Adrenal gland (tissue), 12 donors: Measurements from ENCODE around the gene HS3ST1. TPM values are rescaled to one million over a fixed set of nuclear protein-coding genes. Genes with fewer than 3 reads are reported as not detected.

Experiments
- DNase-seq, 7 donors: peaks; one replicate each; pipeline ENCODE4 v3.0.0-alpha.2; 2019 to 2020
- H3K27ac ChIP-seq, 5 donors: fragments of 200-600 bp; sonication (generic) in 4 of 5; 1 replicate in 3 of 5; 2 replicates in 2 of 5; pipeline versions ENCODE4 v1.5.1 to v1.8.0; 2016 to 2020; ENCODE audit warnings: mild to moderate bottlenecking in 1 of 5
- H3K27me3 ChIP-seq: fragments of 200-600 bp; 2 replicates; pipeline ENCODE4 v1.8.0; 2021
- H3K36me3 ChIP-seq, 2 donors: fragments of 200-600 bp; replicated peaks in 1 of 2; 1 replicate in 1 of 2; 2 replicates in 1 of 2; pipeline versions ENCODE4 v1.5.1 to v1.8.0; 2018 to 2022
- H3K4me1 ChIP-seq, 2 donors: fragments of 200-600 bp; replicated peaks in 1 of 2; 1 replicate in 1 of 2; 2 replicates in 1 of 2; pipeline versions ENCODE4 v1.5.1 to v1.8.0; 2018 to 2021
- H3K4me3 ChIP-seq, 4 donors: fragments of 200-600 bp; sonication (generic) in 3 of 4; one replicate each; pipeline ENCODE4 v1.5.1; 2016 to 2018
- H3K9me3 ChIP-seq, 3 donors: fragments of 200-600 bp; sonication (generic) in 1 of 3; replicated peaks in 1 of 3; 1 replicate in 2 of 3; 2 replicates in 1 of 3; pipeline versions ENCODE4 v1.5.1 to v1.8.0; 2016 to 2021
- WGBS, 4 donors: extraction: QIAGEN DNeasy Blood & Tissue Kit in 2 of 4; methylation state at CpG; one replicate each; pipeline versions ENCODE4 v1.1.5 to v1.1.7; 2013 to 2017; 5-methylcytosine and 5-hydroxymethylcytosine counted together
- intact Hi-C, 2 donors: fragments of 100-400 bp; cut with DNase I; formaldehyde crosslinking; loops; one replicate each; pipeline versions ENCODE4 v1.14.1 to v1.15.0; 2022 to 2023
- microRNA counts, 2 donors: library from miRNA; unstranded; fragments of <30 nt; microRNA quantifications; one replicate each; lab custom pipeline; 2016
- microRNA-seq, 3 donors: library from miRNA; unstranded; fragments of <30 nt; microRNA quantifications; one replicate each; pipeline ENCODE4, GENCODE V29; 2017 to 2020
- polyA plus RNA-seq, 3 donors: library from polyadenylated mRNA; stranded (reverse); fragments of 200-250 nt in 2 of 3; fragments of 350-450 nt in 1 of 3; fragmentation: Illumina TruSeq in 1 of 3; extraction: RNeasy Lipid Tissue Mini Kit (QIAGEN cat#74804) in 1 of 3; gene quantifications; one replicate each; pipeline ENCODE4 v1.2.3, GENCODE V29; 2013 to 2014
- small RNA-seq, 2 donors: library from RNA; depleted of rRNA; stranded (forward); fragments of <200 nt; gene quantifications; one replicate each; pipeline ENCODE3, GENCODE V24; 2016
- total RNA-seq, 9 donors: library from RNA; depleted of rRNA in 4 of 9; stranded (reverse); fragments of >200 nt in 4 of 9; fragments of 120-200 nt in 1 of 9; fragmentation: NEBNext Ultra II Directional in 1 of 9; extraction: Animal tissue kit (Norgen Biotek cat#: 25700) in 1 of 9; gene quantifications; one replicate each; pipeline versions ENCODE4 v1.1.0 to v1.2.4, GENCODE V29; 2013 to 2023
- TF ChIP-seq, protein P1 (sequence below), 6 experiments: fragments of 450-650 bp in 4 of 6; fragments of 200-600 bp in 2 of 6; sonication (generic) in 1 of 6; IDR thresholded peaks; 1 replicate in 5 of 6; 2 replicates in 1 of 6; pipeline versions ENCODE4 v1.5.1 to v1.8.0; 2016 to 2021; ENCODE audit warnings: antibody characterized with exemption in 6 of 6, mild to moderate bottlenecking in 2 of 6, moderate library complexity in 1 of 6
- donor health status: healthy with polysubstance abuse.
- donor health status: Bipolar disorder and iron deficiency.
- donor health status: DM: yes; HTN: yes; CAD: no.
- donor health status: DM: no; HTN: no; CAD: no.
- donor health status: DM: no; HTN: no; CAD: no.
- donor health status: DM: yes; HTN: yes; CAD: no.

HS3ST1 gene
- total and polyA plus RNA-seq, 12 donors: 0.60 to 7.8 (median 2.4) TPM

DNA sequence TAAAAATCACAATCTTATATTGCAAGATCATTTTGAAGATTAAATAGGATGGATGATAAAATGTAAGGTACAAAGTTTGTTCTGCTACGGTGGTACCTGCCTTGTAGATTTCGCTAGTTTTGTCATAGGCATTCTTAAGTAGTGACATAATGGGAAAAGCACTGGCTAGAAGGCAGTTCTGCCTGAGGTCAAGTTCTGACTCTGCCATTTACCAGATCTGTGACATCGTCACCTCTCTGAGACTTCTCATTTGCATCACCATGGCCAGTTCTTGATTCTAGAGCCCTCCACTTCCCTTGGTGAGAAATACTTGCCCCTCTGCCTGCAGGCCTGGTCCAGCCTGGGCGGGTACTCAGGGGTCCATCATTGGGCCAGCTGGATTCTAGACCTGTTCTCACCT lies 85.2 kb downstream of the HS3ST1 start:
- intact Hi-C loops: no loop called here
- H3K27ac ChIP-seq: no peak overlapping the region
- H3K9me3 ChIP-seq: no peaks in the 10 kb centered on the region
- no peaks in the 10 kb centered on the region for H3K4me1 ChIP-seq
- H3K36me3 ChIP-seq: no peaks in the 10 kb centered on the region
- H3K4me3 ChIP-seq: no peak overlapping the region
- no peaks in the 10 kb centered on the region for H3K27me3 ChIP-seq
- WGBS, 4 donors: 93 to 97% (median 93%) methylated on average over 4 of the region's 4 CpGs
- no peak for DNase-seq
- TF ChIP-seq, protein P1, sequence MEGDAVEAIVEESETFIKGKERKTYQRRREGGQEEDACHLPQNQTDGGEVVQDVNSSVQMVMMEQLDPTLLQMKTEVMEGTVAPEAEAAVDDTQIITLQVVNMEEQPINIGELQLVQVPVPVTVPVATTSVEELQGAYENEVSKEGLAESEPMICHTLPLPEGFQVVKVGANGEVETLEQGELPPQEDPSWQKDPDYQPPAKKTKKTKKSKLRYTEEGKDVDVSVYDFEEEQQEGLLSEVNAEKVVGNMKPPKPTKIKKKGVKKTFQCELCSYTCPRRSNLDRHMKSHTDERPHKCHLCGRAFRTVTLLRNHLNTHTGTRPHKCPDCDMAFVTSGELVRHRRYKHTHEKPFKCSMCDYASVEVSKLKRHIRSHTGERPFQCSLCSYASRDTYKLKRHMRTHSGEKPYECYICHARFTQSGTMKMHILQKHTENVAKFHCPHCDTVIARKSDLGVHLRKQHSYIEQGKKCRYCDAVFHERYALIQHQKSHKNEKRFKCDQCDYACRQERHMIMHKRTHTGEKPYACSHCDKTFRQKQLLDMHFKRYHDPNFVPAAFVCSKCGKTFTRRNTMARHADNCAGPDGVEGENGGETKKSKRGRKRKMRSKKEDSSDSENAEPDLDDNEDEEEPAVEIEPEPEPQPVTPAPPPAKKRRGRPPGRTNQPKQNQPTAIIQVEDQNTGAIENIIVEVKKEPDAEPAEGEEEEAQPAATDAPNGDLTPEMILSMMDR (IDR thresholded peaks at IDR 0.05): no peak

MicroRNAs within 50 kb of the gene (microRNA counts, 767-probe panel; counts per million panel counts)
- microRNA hsa-miR-572 (lab: Ali Mortazavi, UCI): 0 counts per million in 2 donors

Small RNA genes lying within 50 kb of the gene (microRNA-seq; reads per million reads assigned to microRNA genes)
- 0 reads per million in 3 donors for gene MIR572

Small RNA genes lying within 50 kb of the gene (small RNA-seq; reads per million reads assigned to genes)
- gene MIR572 (0 reads per million in 2 donors), gene RNA5SP156 (0 reads per million in 2 donors)
